Measurements from ENCODE around the gene ANAPC7. TPM values are rescaled to one million over a fixed set of nuclear protein-coding genes. Genes with fewer than 3 reads are reported as not detected.
"Not testable (repeated sequence)": the region's sequence is repeated elsewhere in the genome, so short reads cannot be mapped to it uniquely, and the experiment has no call there.

The ANAPC7 gene
- polyA plus RNA-seq, result 24.9 TPM

GRCh38 chr12:110403146-110403975 is at the start of gene ANAPC7:
Gene ANAPC7 (minus strand): TSS chr12:110403708. CDS start chr12:110403627, 81 bp downstream.
- H3K9me3 Mint-ChIP-seq, result no peaks in the 10 kb centered on the region
- peak within 1 kb of the TSS in 3 of 4 donors; percentile 98 to 100 (median 99) for H3K4me3 Mint-ChIP-seq
- peak within 1 kb of the TSS; percentile 99 to 100 (median 99) for H3K27ac Mint-ChIP-seq
- no peaks in the 10 kb centered on the region for H3K27me3 Mint-ChIP-seq
- H3K4me1 Mint-ChIP-seq, result peaks cover 17 to 22% (median 21%) of the 10 kb centered on the region in 3 donors
- peaks cover 2% of the 10 kb centered on the region for H3K36me3 Mint-ChIP-seq

- Mint-ChIP-seq H3K36me3 (peaks cover 3% of the 10 kb centered on the region), H3K4me1 (peaks cover 28 to 32% (median 31%) of the 10 kb centered on the region in 3 donors), H3K27me3 (no peaks in the 10 kb centered on the region), H3K9me3 (no peaks in the 10 kb centered on the region), H3K27ac (peak overlapping the region; percentile 85 to 100 (median 99)), H3K4me3 (peak overlapping the region in 1 of 4 donors; percentile 98)
These were observed 47.8 kb upstream of the ANAPC7 start for GRCh38 chr12:110451263-110451662.

GRCh38 chr12:110449799-110450497 is 46.4 kb upstream of the ANAPC7 start, which contains the start of gene ARPC3:
Gene ARPC3 (minus strand): TSS chr12:110450337. CDS start chr12:110450260, 77 bp downstream.
- Mint-ChIP-seq H3K27ac (peak within 1 kb of the TSS; percentile 99 to 100 (median 99)), H3K4me1 (peaks cover 26 to 31% (median 30%) of the 10 kb centered on the region in 3 donors), H3K36me3 (peaks cover 3% of the 10 kb centered on the region), H3K27me3 (no peaks in the 10 kb centered on the region), H3K9me3 (no peaks in the 10 kb centered on the region), H3K4me3 (peak within 1 kb of the TSS; percentile 98 to 100 (median 99))

- Mint-ChIP-seq H3K4me3 (peak overlapping the region in 1 of 4 donors; percentile 83), H3K9me3 (no peaks in the 10 kb centered on the region), H3K36me3 (peaks cover 1% of the 10 kb centered on the region), H3K27ac (peak overlapping the region in 2 of 3 donors; percentile 61 to 78), H3K27me3 (no peaks in the 10 kb centered on the region), H3K4me1 (peaks cover 19 to 29% (median 21%) of the 10 kb centered on the region in 3 donors)
These were observed 40.9 kb upstream of the ANAPC7 start for GRCh38 chr12:110444455-110444854.

- H3K4me3 Mint-ChIP-seq, result no peak overlapping the region
- no peaks in the 10 kb centered on the region for H3K36me3 Mint-ChIP-seq
- no peaks in the 10 kb centered on the region for H3K27me3 Mint-ChIP-seq
- no peaks in the 10 kb centered on the region for H3K9me3 Mint-ChIP-seq
- H3K4me1 Mint-ChIP-seq, result peaks cover 1 to 5% (median 5%) of the 10 kb centered on the region in 3 donors
- H3K27ac Mint-ChIP-seq, result no peak overlapping the region
These were observed 32.7 kb upstream of the ANAPC7 start for GRCh38 chr12:110436231-110436630.

GRCh38 chr12:110431957-110432587 is 28.6 kb upstream of the ANAPC7 start:
- Mint-ChIP-seq H3K9me3 (no peaks in the 10 kb centered on the region), H3K4me3 (peak overlapping the region in 1 of 4 donors; percentile 97)

GRCh38 chr12:110429676-110430075 is 26.2 kb upstream of the ANAPC7 start:
- not testable (repeated sequence) for H3K9me3 Mint-ChIP-seq, H3K4me1 Mint-ChIP-seq, H3K27me3 Mint-ChIP-seq, H3K36me3 Mint-ChIP-seq
- H3K4me3 Mint-ChIP-seq, result peak overlapping the region in 1 of 4 donors; percentile 37
- peak overlapping the region in 1 of 3 donors; percentile 34 for H3K27ac Mint-ChIP-seq

More at GRCh38 chr12:110431957-110432587, 28.6 kb upstream of the ANAPC7 start:
- H3K4me1 Mint-ChIP-seq, result peaks cover 2 to 6% (median 6%) of the 10 kb centered on the region in 3 donors
- H3K36me3 Mint-ChIP-seq, result no peaks in the 10 kb centered on the region
- H3K27me3 Mint-ChIP-seq, result peaks cover 3% of the 10 kb centered on the region
- H3K27ac Mint-ChIP-seq, result peak overlapping the region in 1 of 3 donors; percentile 88

GRCh38 chr12:110426406-110426805 is 22.9 kb upstream of the ANAPC7 start:
- peaks cover 3% of the 10 kb centered on the region for H3K27me3 Mint-ChIP-seq
- peaks cover 2 to 3% (median 3%) of the 10 kb centered on the region in 3 donors for H3K4me1 Mint-ChIP-seq
- no peak overlapping the region for H3K27ac Mint-ChIP-seq
- H3K4me3 Mint-ChIP-seq, result no peak overlapping the region
- H3K9me3 Mint-ChIP-seq, result no peaks in the 10 kb centered on the region
- H3K36me3 Mint-ChIP-seq, result no peaks in the 10 kb centered on the region

- H3K36me3 Mint-ChIP-seq, result no peaks in the 10 kb centered on the region
- H3K4me1 Mint-ChIP-seq, result no peaks in the 10 kb centered on the region
- H3K9me3 Mint-ChIP-seq, result no peaks in the 10 kb centered on the region
- peaks cover 3% of the 10 kb centered on the region for H3K27me3 Mint-ChIP-seq
- H3K27ac Mint-ChIP-seq, result no peak overlapping the region
- no peak overlapping the region for H3K4me3 Mint-ChIP-seq
These were observed 20.7 kb upstream of the ANAPC7 start for GRCh38 chr12:110424237-110424636.

- Mint-ChIP-seq H3K36me3 (no peaks in the 10 kb centered on the region), H3K27ac (no peak overlapping the region), H3K4me3 (no peak overlapping the region), H3K27me3 (peaks cover 3% of the 10 kb centered on the region), H3K9me3 (no peaks in the 10 kb centered on the region), H3K4me1 (peaks cover 7 to 11% (median 9%) of the 10 kb centered on the region in 3 donors)
These were observed 18.2 kb upstream of the ANAPC7 start for GRCh38 chr12:110421701-110422100.

- H3K9me3 Mint-ChIP-seq, result no peaks in the 10 kb centered on the region
- H3K4me1 Mint-ChIP-seq, result peaks cover 7 to 11% (median 9%) of the 10 kb centered on the region in 3 donors
- peaks cover 3% of the 10 kb centered on the region for H3K27me3 Mint-ChIP-seq
- no peak overlapping the region for H3K4me3 Mint-ChIP-seq
- H3K36me3 Mint-ChIP-seq, result no peaks in the 10 kb centered on the region
- H3K27ac Mint-ChIP-seq, result no peak overlapping the region
These were observed 17.7 kb upstream of the ANAPC7 start for GRCh38 chr12:110421159-110421661.

- not testable (repeated sequence) for H3K27me3 Mint-ChIP-seq, H3K9me3 Mint-ChIP-seq, H3K27ac Mint-ChIP-seq, H3K4me3 Mint-ChIP-seq, H3K36me3 Mint-ChIP-seq
- peaks cover 7 to 11% (median 9%) of the 10 kb centered on the region in 3 donors for H3K4me1 Mint-ChIP-seq
These were observed 17.1 kb upstream of the ANAPC7 start for GRCh38 chr12:110420644-110421043.

- H3K27ac Mint-ChIP-seq, H3K36me3 Mint-ChIP-seq, H3K9me3 Mint-ChIP-seq, H3K27me3 Mint-ChIP-seq: not testable (repeated sequence)
- H3K4me1 Mint-ChIP-seq, result peaks cover 7 to 11% (median 9%) of the 10 kb centered on the region in 3 donors
- peak overlapping the region in 1 of 4 donors; percentile 71 for H3K4me3 Mint-ChIP-seq
These were observed 13.6 kb upstream of the ANAPC7 start for GRCh38 chr12:110417113-110417512.

GRCh38 chr12:110410086-110410485 is 6.6 kb upstream of the ANAPC7 start:
- not testable (repeated sequence) for H3K27ac Mint-ChIP-seq, H3K4me3 Mint-ChIP-seq, H3K27me3 Mint-ChIP-seq, H3K36me3 Mint-ChIP-seq, H3K4me1 Mint-ChIP-seq, H3K9me3 Mint-ChIP-seq

Data from IgD-negative memory B cell (primary cell).